A172 (cell line): ENCODE results near the gene CFAP20DC. TPM values are rescaled to one million over a fixed set of nuclear protein-coding genes. Genes with fewer than 3 reads are reported as not detected.
"Not testable (repeated sequence)": the region's sequence is repeated elsewhere in the genome, so short reads cannot be mapped to it uniquely, and the experiment has no call there.

ENCODE experiments used
- DNase-seq: peaks from one replicate; pipeline ENCODE4 v3.0.0-alpha.2; 2015; ENCODE audit warnings: low spot score
- total RNA-seq: library from RNA; depleted of rRNA; stranded (reverse); fragments of >200 nt; shearing (Covaris generic); gene quantifications from 2 replicates; pipeline ENCODE4 v1.2.3, GENCODE V29; 2014

CFAP20DC gene
- total RNA-seq, 1 experiment from 2014 or later = 6.5 TPM

DNA sequence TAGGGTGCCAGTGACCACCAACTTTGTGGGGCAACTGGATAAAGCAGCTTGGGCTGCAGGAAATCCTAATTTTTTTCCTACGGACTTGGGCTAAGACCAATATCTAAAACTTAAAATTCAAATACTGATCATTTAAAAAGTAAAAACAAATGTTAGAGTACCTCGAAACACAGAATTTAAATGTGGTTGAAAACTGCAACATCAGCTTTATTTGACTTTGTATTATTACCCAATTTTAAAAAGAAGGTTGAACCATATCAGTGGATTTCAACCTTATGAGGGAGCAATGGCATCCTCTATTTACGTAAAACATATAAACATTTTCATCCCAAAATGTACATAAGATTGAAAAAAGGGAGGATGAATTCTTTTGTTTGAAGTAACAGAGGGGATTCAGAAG, 26.2 kb downstream of the CFAP20DC start:
- no peak for DNase-seq

DNA sequence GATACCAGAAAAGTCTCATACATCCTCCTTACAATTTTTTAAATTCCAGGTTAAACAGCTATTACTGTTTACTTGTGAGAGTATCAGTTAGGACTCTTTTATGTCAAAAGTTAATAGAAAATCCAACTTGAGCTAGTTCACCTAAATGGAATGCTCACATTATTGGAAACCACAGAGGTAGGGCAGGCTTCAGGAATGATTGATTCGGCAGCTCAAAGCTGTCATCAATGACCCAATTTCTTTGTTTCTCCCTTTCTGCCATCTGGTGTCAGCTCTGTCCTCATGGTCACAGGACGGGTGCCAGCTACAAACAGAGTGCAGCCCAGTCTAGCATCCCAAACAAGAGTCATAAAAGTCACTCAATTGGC, 32.2 kb downstream of the CFAP20DC start:
- no peak for DNase-seq

DNA sequence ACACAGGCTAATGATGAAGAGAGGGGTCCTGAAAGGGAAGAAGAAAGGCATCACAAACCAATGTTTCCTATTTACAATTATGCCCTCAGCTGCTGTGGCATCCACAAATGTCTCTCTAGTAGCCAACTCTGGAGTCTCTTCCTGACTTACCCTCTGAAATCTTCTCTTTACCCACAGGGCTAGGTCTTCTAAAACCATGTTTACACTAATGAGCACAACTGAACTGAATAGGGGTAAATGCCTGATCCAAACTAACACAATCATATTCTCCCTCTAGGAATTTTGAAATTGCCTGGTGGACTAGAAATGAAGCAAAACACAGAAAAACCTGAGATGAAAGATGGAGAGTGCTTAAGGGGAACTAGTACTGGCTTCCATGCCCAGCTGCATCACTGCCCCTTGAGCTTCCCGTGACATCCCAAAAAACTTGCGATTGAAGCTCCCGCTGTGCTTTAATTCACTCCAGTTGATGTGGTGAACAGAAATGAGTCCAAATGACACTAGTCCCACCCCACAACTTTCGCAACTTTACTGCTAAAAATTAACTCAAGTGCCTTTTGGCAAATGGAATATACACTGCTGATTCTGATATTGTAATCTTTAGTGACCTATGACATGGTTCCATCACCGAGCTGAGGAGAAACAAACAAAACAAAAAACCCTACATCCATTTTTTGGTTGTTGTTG, 32.8 kb downstream of the CFAP20DC start:
- no peak for DNase-seq

DNA sequence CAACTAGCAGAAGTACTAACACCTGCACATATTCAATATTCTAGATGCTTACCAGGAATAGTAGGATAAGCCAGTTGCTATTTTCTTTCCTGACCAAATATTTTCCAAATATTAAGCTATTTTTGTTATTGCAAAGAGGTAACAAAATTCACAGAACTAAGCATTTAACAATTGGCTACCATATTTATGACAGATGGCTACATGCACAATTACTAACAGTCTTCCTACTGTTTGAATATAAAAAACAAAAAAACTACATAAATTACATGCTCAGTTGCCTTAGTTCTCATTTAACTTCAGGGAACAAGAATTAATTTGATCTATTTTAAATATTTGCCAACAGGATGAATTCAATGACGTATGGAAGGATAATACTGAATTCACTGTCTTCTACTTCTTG, 36.2 kb downstream of the CFAP20DC start:
- no peak for DNase-seq

DNA sequence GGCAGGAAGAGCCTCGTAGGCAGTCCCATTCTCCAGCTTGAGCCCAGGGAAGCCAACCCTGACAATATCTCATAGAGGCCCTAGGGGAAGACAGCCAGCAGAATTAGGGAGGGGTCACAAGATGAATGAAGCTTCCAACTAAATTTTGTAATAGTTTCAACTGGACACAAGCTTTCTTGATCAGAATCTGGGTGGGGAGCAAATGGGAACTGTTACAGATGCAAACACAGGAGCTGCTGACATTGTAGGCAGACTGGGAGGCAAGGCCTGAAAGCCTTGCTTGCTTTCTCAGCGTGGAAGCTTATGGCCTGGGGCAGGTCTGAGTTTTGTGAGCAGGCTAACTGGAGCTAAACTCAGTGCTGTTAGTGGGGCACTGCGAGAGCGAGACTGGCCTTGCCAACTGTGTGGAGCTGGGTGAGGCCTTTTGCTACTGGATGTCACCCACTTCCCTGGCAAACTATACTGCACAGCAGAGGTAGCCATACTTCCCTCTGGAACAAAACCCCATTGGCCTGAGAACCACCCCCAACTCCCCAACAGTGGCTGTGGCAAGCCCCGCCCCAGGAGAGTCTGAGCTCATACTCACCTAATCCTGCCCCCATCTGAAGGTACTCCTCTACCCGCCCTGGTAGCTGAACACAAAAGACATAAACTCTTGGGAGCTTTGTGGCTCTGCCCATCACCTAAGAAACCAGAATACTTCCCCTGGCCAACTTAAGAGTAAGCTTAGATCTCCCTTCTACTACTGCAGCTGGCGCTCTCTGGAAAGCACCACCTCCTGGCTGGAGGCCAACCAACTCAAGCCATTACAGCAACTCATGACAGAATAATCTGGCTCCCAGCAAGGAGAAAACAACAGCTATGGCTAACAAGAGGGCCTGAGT, 42.9 kb downstream of the CFAP20DC start:
- DNase-seq = peak; percentile 22

DNA sequence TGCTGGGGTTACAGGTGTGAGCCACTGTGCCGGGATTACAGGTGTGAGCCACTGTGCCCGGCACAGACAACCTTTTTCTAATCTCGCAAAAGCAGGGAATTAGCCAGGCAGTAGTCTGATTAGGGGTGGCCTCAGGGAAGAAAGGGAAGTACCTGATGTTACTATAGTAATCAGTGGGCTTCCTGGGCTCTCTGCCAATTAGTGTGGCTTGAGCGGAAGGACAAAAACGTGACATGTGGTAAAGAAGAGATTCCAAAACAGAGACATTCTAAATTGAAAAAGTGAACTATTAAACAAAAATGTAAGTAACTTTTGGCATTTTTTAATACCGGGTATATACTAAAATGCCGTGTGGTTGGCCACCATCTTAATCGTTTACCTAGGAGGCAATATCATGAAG, 48.1 kb downstream of the CFAP20DC start:
- no peak for DNase-seq

DNA sequence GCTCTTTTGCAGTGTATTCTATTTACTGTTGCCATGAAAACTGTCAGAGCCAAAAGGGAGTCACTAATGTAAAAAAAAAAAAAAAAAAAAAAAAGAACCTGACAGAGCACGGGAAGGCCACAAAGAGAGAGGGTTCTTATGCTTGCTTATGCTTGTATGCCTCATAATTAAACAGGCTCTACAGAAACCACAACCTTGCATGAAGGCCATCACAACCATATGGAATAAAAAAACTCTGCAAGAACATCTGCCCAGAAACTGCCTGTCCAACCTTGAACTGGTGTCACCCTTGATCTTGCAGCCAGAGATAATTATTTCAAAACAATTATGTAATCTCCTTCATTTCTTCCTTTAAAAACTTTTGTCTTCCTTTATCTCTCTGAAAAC, 50.1 kb downstream of the CFAP20DC start:
- DNase-seq = no peak

DNA sequence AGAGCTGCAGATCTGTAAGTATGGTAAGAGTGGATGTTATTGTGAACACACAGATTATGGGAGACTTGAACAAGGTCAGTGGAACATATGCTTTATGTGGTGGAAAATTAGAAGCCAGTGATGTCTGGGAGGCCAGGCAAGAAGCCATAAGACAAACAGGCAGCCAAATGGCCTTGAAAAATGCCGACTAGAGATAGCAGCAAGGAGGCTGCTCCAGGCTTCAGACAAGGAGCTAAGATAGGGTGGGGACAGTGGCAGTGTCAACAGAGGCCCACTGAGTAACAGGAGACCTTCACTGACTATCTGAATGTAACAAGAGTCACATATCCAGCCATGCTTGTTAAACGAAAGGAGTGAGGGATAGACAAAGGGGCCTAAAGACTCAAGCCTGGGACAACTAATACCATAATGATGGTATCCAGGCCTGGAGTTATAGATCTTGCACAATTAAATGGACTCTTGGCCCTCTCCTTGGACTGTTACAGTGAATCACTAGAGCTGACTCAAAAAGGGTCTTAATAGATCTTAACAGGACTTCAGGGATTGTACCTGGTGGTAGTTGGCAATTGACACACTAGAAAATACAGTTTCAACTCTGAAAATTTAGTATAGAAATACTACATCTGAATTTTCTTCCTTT, 50.6 kb downstream of the CFAP20DC start:
- no peak for DNase-seq

DNA sequence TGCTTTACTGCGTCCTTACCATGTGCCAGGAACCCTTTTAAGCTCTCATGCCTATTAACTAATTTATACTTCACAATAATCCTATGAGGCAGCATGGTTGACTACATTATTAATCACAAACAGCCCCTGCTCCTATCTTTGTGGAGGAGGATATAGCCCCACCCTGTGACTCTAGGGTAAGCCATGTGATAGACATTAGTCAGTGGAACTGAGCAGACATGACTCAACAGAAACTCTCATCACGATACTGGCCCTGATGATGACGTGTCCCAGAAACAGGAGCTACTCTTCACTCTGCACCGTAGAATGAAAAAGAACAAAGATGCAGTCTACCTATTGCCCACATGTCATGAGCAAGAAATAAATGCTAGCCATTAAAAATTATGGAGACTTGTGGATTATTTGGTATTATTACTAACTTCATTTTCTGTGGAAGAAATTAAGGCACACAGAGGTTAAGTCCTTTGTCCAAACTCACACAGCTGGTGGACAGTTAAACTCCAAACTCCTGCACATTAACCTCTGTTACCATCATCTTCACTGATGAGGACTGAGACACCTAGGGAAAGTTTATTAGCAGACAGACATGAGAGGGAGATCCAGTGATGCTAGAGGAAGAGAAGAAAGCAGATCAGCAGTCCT, 51.2 kb downstream of the CFAP20DC start:
- DNase-seq = peak; percentile 94

DNA sequence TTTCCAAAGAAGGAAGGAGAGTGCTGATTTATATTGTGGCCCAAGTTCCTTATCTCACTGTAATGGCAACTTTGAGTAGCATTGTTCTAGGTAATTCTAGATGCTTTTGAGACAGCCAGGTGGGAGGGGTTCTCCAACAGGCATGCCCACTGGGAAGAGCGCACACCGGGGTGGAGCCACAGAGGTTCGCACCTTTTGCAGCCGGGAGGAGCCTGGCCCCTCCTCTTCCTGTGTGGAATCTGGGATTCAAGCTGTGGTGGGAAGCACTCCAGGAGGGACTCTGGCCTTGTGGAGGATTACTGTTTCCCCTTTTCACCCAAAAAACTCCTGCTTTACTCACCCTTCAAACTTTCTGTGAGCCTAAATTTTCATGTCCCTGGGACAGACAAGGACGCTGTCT, 53.1 kb downstream of the CFAP20DC start:
- DNase-seq = no peak

DNA sequence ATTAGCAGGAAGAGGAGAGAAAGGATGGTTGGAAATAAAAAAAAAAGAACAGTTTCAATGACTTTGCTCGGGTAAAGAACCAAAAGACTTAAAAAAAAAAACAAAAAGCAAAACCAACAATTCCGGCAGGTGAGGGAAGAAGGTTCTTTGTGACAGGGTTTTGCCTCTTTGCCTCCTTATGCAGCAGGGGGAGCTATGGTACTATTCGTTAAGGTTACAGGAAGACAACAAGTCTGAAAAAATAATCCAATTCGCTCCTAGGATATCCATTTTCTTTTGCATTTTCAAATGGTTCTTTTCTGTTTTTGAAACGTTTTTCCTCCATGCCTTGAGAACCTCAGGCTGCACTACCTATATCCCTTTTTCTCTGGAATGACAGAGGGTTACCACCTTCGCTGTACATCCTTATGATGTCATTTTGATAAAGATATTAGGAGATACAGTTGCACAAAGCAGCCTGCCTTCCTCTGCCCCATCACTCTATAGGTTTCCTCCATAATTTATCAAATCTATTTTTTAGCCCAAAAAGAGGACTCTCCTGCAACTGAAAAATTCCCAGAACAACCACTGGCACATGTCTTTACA, 55.0 kb downstream of the CFAP20DC start:
- peak; percentile 53 for DNase-seq

DNA sequence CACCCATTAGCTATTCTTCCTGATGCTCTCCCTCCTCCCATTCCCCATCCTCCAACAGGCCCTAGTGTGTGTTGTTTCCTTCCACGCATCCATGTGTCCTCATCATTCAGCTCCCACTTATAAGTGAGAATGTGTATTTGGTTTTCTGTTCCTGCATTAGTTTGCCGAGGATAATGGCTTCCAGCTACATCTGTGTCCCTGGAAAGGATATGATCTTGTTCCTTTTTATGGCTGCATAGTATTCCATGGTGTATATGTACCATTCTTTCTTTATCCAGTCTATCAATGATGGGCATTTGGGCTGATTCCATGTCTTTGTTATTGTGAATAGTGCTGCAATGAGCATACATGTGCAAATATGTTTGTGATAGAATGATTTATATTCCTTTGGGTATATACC, 56.3 kb downstream of the CFAP20DC start:
- no peak for DNase-seq

DNA sequence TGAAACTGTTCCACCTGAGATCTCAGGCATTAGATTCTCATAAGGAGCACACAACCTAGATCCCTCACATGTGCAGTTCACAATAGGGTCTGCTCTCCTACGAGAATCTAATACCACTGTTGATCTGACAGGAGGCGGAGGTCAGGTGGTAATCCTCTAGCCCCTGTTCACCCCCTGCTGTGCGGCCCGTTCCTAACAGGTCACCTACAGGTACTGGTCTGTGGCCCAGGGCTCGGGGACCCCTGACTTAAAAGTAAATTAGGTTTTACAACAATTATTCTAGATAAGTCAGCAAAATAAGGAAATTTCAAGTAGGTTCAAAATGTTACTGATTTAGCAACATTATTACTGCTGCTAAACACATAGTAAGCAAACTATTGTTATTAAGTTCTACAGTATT, 58.2 kb downstream of the CFAP20DC start:
- no peak for DNase-seq

DNA sequence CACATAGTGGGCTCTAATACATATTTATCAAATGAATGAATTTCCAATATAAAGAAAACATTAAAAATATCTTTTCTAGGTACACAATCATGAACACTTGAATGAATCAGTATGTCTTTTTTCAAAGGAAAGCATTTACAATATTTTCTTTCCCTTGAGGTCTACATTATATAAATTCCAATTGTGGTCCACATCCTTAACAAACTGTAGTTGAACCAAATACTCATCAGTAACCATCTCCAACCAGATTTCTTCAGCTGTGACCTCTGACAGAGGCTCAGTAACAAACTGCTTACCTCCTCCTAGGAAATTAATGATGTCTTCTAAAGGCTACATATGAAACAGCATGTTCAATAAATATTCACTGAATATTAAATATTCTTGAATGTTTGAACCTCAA, 58.8 kb downstream of the CFAP20DC start:
- no peak for DNase-seq

DNA sequence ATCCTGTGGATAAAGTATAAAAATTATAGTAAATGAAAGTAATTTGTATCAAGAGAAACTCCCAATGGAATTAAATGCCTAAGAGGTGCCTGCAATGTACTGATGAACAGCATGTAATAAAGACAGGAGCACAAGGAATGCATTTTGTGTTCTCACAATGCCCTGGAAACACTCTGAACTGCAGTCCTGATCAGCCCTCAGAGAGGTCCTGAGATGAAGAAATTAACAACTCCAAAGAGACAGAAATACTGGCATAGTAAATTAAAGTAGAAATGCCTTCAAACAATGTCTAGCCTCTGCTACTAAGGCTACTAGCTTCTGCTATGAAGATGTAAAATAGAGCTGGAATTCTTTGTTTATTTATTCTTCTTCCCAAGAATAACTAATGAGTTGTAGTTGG, 59.9 kb downstream of the CFAP20DC start:
- DNase-seq = no peak

DNA sequence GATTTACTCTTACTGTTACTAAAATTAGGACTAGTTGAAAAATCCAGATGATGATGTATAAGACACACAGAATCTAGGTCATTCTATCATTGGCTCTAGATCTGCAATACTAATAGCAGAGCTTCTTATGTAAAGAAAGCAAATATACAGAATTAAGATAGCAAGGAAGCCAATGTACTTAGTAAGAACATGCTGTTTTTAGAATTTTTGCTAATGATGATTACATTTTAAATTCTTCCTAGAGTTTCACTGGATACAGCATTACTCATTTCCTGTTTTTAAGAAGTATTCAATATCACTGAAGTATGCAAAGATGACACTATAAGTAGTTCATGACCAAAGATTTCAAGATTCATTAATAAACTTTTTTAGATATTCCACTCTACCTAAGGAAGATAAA, 60.7 kb downstream of the CFAP20DC start:
- DNase-seq = no peak

DNA sequence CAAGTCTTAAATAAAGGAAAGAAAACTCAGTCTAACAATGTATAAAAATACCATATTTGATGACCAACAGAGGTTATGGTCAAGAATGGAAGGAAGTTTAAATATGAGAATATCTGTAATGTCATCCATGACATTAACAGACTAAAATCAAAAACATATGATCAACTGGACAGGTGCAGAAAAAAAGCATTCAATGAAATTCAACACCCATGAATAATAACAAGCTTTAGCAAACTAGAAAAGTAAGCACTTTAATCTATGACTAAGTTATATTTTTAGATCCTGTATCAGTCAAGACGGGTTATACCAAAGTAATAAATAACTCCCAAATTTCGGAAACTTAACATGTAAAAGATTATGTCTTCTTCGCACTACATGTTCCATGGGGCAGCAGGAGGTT, 61.8 kb downstream of the CFAP20DC start:
- DNase-seq = no peak

DNA sequence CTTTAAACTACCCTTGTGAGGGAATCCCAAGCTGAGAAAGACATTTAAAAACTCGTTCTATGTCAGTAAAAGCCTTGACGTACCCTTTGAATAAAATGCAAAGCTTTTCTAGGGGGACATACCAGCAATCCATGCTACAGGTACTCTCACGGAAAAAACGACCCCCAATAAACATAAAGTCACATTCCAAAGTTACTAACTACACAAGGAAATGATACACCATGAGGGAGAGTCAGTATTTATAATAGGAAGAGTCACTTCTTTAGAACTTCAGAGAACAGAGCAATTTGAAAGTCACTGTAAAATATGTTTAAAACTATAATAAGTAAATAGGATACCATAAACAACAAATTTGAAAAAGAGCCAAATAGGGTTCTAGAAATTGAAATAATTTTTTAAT, 63.2 kb downstream of the CFAP20DC start:
- no peak for DNase-seq

DNA sequence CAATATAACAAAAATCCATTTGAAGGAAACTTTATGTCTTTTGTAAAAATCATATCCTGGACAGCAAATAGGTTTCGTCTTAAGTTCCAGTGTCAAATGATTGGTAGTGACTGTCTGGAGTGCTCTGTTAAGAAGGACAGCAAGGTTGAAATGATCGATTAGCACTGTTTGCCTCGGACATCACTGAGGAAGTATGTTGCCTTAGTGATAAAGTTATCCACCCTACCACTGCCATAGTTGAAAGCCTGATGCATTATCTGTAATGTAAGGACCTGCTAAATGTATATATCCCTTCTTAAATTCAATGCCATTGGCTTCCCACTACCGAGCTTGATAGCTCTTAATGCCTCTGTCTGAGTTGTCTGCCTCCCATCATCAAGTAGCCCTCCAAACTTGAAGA, 70.0 kb downstream of the CFAP20DC start:
- no peak for DNase-seq

DNA sequence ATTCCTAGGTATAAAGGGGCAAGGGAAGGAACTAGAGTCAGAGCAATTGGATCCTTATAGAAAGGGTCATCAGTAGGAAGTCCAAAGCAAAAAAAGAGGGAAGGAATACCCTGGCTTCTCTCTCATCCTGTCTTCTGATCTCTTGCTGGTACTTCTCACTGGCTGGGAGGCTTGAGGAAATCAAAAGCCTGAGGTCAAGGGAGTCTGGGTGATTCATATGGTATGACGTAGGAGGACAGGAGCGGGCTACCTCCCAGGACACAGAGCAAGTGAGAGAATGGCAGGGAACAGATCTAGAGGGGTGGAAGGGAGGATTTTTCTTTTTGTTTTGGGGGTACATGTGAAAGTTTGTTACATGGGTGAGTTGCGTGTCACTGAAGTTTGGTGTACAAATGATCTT, 76.0 kb downstream of the CFAP20DC start:
- DNase-seq = no peak

DNA sequence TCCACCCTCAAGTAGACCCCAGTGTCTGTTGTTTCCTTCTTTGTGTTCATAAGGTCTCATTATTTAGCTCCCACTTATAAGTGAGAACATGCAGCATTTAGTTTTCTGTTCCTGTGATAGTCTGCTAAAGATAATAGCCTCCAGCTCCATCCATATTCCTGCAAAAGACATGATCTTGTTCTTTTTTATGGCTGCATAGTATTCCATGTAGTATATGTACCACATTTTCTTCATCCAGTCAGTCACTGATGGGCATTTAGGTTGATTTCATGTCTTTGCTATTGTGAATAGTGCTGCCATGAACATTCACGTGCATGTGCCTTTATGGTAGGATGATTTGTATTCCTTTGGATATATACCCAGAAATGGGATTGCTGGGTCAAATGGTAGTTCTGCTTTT, 82.0 kb downstream of the CFAP20DC start:
- DNase-seq = not testable (repeated sequence)

DNA sequence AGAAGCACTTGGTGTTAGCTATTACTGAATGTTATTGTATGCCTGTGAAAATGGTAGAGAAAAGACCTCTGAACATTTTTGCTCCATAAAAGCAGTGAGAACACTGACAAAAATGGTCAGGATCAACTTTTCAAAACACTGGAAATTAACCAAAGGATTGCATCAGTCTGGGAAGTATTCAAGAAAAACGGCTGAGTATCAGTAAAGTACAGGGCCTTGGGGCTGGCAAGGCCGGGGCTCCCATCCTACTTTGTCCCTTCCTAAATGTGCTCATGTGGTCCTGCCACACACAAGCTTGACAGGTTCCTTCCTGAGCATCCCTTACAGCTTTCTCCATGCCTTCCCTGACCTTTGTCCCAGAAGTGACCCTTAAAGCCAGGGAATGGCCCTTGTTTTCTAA, 84.0 kb downstream of the CFAP20DC start:
- no peak for DNase-seq
